Smooth muscle cell of trachea (primary cell): ENCODE measurements around the gene ODAM. TPM values are rescaled to one million over a fixed set of nuclear protein-coding genes. Genes with fewer than 3 reads are reported as not detected.

Source experiments
- total RNA-seq: library from RNA; depleted of rRNA; stranded (reverse); fragments of >200 nt; gene quantifications from 2 replicates; pipeline ENCODE4 v1.2.1, GENCODE V29; 2014

Gene ODAM
- total RNA-seq = not detected in 2 replicates

DNA sequence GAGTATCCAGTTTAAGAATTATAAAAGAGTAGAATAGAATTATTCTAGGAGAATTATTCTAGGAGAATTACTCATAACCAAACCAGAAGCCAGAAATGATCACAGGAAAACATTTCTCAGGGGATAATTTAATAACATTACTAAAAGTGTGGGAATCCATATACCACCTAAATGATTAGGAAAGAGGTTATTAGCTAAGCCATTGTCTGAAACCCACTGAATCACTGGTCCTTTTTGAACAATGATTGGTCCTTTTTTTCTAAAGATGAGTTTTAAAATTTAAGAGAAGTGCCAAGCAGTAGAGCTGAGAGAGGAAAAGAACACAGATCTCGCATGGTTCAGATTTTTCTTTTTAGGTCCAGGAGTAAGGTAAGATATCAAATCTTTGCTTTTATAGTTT, at the start of gene ODAM:
Gene ODAM (plus strand): TSS at position 301 of the 400 bp plus-strand sequence. CDS start 819 bp downstream, outside the sequence.

DNA sequence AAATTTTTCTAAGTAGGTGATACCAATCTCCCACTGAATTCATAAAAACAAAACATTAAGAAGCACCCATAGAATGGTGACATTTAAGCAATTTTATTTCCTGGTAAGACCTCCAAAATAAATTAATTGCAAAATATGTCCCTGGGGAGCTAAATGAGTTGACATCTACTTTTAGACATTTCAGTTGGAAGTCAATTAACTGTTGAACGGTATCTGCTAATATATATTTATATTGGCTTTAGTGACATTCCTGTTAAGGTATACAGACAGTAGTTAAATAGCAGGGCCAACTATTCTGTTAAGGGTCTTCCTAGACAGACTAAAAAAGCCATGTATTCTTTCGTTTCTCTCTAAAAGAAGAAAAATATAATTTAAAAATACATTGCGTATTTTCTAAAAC, 41.6 kb upstream of the ODAM start, which contains the start of gene PRR27:
Gene PRR27 (plus strand): TSS at position 301 of the 400 bp plus-strand sequence. CDS start 139 bp downstream, outside the sequence.

GRCh38 chr4:70225824-70226223, 30.3 kb downstream of the ODAM start, which contains the start of gene FDCSP:
FDCSP (plus strand) TSS chr4:70226124; CDS start chr4:70231195, 5,071 bp downstream.

DNA sequence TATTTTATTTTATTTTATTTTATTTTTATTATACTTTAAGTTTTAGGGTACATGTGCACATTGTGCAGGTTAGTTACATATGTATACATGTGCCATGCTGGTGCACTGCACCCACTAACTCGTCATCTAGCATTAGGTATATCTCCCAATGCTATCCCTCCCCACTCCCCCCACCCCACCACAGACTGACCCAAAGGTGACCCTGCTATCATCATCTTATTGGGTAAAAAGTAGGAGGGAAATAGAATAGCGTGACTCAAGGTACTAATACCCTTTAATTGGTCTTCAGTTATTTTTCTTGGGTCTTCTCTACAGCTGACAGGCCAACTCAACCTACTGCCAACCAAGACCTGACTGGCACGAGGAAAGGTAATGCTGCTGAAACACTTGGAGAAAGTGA, 46.8 kb downstream of the ODAM start, which contains the start of gene CSN3:
Gene CSN3 (plus strand): TSS at position 301 of the 400 bp plus-strand sequence. CDS start 2,223 bp downstream, outside the sequence.

Other genes starting within 250 kb of the ODAM start
- not detected in 2 replicates for gene CSN2, start 230.0 kb upstream of the ODAM start, total RNA-seq
- not detected in 2 replicates for gene STATH, start 199.8 kb upstream of the ODAM start, total RNA-seq
- gene HTN3, start 167.3 kb upstream of the ODAM start, total RNA-seq = not detected in 2 replicates
- gene HTN1, start 145.3 kb upstream of the ODAM start, total RNA-seq = not detected in 2 replicates
- not detected in 2 replicates for gene PRR27, start 41.5 kb upstream of the ODAM start, total RNA-seq
- gene FDCSP, start 30.4 kb downstream of the ODAM start, total RNA-seq = not detected in 2 replicates
- gene CSN3, start 46.9 kb downstream of the ODAM start, total RNA-seq = not detected in 2 replicates
- gene CABS1, start 139.3 kb downstream of the ODAM start, total RNA-seq = not detected in 2 replicates
- not detected in 2 replicates for gene SMR3A, start 165.0 kb downstream of the ODAM start, total RNA-seq
- gene SMR3B, start 187.4 kb downstream of the ODAM start, total RNA-seq = not detected in 2 replicates
- gene OPRPN, start 202.2 kb downstream of the ODAM start, total RNA-seq = not detected in 2 replicates